Muscle layer of colon (tissue), 2 donors: ENCODE results near the gene GPHA2.

Experiments
- H3K27ac ChIP-seq: one replicate; pipeline ENCODE4 v1.7.0; 2013; ENCODE audit warnings: low read depth, mild to moderate bottlenecking, low read length, moderate library complexity
- H3K27me3 ChIP-seq, 2 donors: one replicate each; pipeline ENCODE4 v1.7.0; 2013; ENCODE audit warnings: low read length in 2 of 2, mild to moderate bottlenecking in 2 of 2; ENCODE audit not compliant: insufficient read depth in 2 of 2, control insufficient read depth in 1 of 2
- H3K36me3 ChIP-seq: one replicate; pipeline ENCODE4 v1.7.0; 2013; ENCODE audit warnings: mild to moderate bottlenecking, low read length; ENCODE audit not compliant: insufficient read depth
- H3K4me1 ChIP-seq: one replicate; pipeline ENCODE4 v1.7.0; 2013; ENCODE audit warnings: mild to moderate bottlenecking, low read length; ENCODE audit not compliant: insufficient read depth
- H3K4me3 ChIP-seq, 2 donors: one replicate each; pipeline ENCODE4 v1.7.0; 2013; ENCODE audit warnings: low read length in 2 of 2, low read depth in 1 of 2, mild to moderate bottlenecking in 1 of 2, moderate library complexity in 1 of 2
- H3K9ac ChIP-seq: one replicate; pipeline ENCODE4 v1.7.0; 2013; ENCODE audit warnings: low read length
- H3K9me3 ChIP-seq: one replicate; pipeline ENCODE4 v1.7.0; 2013; ENCODE audit warnings: mild to moderate bottlenecking, low read length
- donor health status: abdominal sarcoma.
- donor health status: Adenocarcinoma of cecum.

The GPHA2 gene

DNA sequence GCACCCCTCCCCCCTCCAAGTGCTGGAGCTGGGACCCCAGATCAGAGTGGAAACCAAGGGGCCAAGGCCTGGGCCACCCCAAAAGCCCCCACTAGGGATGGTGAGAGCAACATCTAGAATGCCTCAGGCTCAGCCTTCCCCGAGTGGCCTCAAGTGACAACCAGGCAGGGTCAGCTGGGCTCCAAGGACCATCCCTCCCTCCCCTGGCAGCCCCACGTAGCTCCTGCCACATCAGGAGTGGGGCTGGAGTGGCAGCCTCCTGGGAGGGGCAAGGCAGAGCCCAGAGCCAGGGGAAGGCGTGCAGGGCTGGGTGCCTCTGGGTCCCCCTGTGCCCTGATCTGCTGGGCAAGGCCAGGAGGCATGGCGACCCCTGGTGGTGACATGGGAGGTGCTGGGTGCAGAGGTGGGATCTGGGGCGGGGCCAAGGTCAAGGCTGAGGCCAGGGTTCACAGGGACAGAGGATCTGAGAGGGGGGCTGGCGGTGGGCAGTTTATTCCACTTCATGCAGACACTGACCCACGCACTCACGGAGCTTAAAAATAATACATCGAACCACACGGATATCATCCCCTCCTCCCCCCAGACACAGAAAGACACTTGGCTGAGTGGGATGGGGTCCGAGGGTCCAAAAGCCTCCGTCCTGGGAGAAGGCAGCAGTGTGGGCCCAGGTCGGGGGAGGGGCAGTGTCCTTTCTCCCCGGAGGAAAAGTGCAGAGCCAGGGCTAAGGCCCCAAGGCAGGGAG, 41.5 kb downstream of the GPHA2 start:
- no peaks in the 10 kb centered on the region for H3K27me3 ChIP-seq
- H3K9ac ChIP-seq = no peak overlapping the region
- H3K9me3 ChIP-seq = no peaks in the 10 kb centered on the region
- H3K4me1 ChIP-seq = no peaks in the 10 kb centered on the region
- H3K4me3 ChIP-seq = no peak overlapping the region
- H3K36me3 ChIP-seq = no peaks in the 10 kb centered on the region
- no peak overlapping the region for H3K27ac ChIP-seq

DNA sequence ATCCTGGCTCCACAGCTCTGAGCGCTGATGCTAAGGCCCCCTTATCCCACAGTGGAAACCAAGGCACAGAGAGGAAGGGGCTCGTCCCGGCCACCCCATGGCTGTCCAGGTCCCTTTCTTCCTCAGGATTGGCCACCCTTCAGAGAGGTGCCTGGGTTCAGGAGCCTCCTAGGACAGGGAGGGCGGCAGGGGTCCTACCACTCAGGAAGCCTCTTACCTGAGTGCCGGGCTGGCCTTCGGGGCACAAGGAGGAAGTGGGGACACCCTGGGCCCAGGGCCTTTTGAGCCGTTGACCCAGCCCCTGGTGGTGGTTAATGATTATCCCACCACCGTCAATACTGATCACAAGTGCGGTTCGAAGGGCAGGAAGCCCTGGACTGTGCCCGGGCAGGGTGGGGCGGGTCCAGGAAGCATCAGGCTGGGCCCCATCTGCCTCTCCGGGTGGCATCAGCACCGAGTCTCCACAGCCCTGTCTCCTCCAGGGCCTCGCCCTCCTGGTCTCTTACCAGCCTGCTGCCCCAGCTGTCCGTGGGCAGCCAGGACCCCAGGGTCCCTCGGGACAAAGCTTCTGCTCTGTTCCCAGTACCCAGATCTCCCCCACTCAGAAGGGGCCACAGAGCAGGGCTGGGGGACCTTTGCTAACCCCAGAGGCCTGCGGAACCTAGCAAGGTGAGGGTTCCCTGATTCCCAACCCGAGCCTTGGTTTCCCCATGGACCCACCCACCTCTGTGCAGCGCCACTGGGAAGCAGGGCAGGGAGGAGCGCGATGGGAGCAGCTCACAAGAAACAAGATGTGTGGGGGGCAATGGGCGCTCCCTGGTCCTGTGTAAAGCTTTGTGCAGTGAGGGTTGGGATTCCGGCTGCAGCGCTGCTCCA, 42.3 kb downstream of the GPHA2 start:
- Histone ChIP-seq H3K9ac (no peak overlapping the region), H3K36me3 (no peaks in the 10 kb centered on the region), H3K9me3 (no peaks in the 10 kb centered on the region), H3K4me3 (no peak overlapping the region), H3K27me3 (no peaks in the 10 kb centered on the region), H3K27ac (no peak overlapping the region), H3K4me1 (no peaks in the 10 kb centered on the region)

DNA sequence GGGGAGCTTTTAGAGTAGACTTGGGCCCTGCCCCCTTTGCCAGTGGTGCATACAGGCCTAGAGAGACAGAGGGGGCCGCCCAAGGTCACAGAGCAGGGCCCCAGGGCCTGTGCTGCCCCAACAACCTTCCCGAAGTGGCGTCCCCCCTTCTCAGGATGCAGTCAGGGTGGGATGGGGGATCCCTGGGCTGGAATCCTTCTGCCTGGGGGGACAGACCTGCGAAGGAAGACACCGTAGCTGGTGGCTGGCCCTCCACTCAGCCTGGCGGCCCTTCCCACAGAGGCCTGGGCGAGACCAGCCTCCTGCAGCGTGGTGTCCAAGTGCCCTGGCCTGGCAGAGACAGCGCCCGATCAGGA, 42.9 kb downstream of the GPHA2 start:
- Histone ChIP-seq H3K9me3 (no peaks in the 10 kb centered on the region), H3K4me1 (peaks cover 4% of the 10 kb centered on the region), H3K27me3 (no peaks in the 10 kb centered on the region), H3K9ac (no peak overlapping the region), H3K36me3 (no peaks in the 10 kb centered on the region), H3K27ac (no peak overlapping the region), H3K4me3 (no peak overlapping the region)

DNA sequence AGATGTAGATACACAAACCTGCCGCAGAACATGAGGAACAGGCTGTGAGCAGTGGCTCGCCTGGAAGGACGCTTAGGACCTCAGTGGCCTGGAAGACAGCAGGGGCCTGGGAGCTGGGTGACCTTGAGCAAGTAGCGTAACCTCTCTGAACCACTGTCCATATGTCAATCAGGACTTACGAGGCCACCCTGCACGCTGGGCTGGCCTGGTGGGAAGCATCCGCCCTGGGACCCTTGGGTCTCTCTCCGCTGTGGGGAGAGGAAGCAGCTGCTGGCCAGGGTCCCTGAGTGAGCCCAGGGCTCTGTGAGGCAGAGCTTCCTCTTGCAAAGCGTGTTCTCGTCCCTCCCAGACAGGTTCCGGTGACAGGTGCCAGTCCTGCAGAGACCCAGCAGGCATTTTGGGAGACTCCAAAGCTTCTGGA, 43.3 kb downstream of the GPHA2 start:
- H3K9me3 ChIP-seq = no peaks in the 10 kb centered on the region
- no peaks in the 10 kb centered on the region for H3K27me3 ChIP-seq
- no peaks in the 10 kb centered on the region for H3K36me3 ChIP-seq
- no peak overlapping the region for H3K4me3 ChIP-seq
- H3K27ac ChIP-seq = no peak overlapping the region
- peaks cover 7% of the 10 kb centered on the region for H3K4me1 ChIP-seq
- H3K9ac ChIP-seq = no peak overlapping the region

DNA sequence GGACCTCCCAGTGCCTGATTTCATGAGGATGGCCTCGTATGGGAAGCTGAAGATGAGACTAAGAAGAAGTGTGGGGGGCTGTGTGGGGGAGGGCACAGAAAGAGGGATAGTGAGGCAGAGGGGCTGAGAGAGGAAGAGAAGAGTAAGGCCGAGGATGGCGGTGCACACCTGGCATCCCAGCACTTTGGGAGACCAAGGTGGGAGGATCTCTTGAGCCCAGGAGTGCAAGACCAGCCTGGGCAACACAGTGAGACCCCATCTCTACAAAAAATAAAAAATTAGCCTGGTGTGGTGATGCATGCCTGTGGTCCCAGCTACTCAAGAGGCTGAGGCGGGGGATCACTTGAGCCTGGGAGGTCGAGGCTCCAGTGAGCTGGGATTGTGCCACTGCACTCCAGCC, 43.8 kb downstream of the GPHA2 start:
- peaks cover 10% of the 10 kb centered on the region for H3K4me1 ChIP-seq
- H3K9ac ChIP-seq = no peak overlapping the region
- H3K36me3 ChIP-seq = no peaks in the 10 kb centered on the region
- no peaks in the 10 kb centered on the region for H3K9me3 ChIP-seq
- H3K27me3 ChIP-seq = no peaks in the 10 kb centered on the region
- no peak overlapping the region for H3K4me3 ChIP-seq
- H3K27ac ChIP-seq = no peak overlapping the region

DNA sequence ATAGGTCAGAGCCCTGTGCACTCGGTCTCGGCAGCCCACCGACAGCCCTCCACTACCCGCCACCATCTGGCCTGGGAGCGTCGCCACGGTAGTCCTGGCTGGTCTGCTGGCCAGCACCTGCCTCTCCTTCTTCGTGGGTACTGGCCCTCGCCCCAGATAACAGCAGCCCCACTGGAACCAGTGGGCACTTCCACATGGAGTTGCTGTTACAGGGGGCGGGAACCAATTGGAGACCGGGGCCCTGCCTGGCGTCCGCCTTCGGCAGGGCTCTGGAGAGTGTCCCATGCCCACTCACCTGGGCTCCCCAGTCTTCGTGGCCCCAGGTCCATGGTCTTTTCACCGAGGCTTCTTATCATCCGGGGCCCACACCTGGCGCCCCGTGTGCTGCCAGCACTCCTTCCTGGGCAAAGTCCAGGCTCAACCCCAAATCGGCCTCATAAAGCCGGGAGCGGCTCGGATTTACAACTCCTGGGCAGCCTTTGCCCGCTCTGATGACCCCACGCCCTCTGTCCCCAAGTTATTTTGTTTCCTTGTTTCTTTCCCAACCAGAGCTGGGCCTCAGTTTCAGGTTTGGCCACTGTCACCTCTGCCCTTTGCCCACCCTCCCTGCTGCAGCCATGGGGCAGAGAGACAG, 44.4 kb downstream of the GPHA2 start:
- Histone ChIP-seq H3K9ac (no peak overlapping the region), H3K27ac (no peak overlapping the region), H3K9me3 (no peaks in the 10 kb centered on the region), H3K4me1 (peaks cover 10% of the 10 kb centered on the region), H3K36me3 (no peaks in the 10 kb centered on the region), H3K4me3 (no peak overlapping the region), H3K27me3 (no peaks in the 10 kb centered on the region)

DNA sequence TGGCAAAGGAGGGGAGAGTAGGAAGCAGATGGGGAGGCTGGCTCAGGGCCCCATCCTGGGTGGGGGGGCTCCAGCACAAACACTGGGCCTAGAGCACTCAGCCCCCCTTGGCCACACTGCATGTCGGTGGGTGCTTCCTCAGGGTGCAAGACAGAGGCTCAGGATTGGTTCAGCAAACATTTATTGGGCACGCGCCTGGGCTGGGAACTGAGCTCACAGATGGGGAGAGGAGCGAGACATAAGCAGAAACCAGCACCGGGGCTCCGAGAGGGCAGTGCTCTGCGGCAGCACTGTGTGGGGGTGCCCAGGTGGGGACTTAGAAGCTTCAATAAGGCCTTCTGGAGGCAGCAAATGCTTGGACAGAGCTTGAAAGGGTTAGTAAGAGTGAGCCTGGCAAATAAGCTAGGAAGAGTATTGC, 45.2 kb downstream of the GPHA2 start:
- Histone ChIP-seq H3K27ac (no peak overlapping the region), H3K36me3 (no peaks in the 10 kb centered on the region), H3K4me3 (no peak overlapping the region), H3K27me3 (no peaks in the 10 kb centered on the region), H3K4me1 (peaks cover 10% of the 10 kb centered on the region), H3K9ac (no peak overlapping the region), H3K9me3 (no peaks in the 10 kb centered on the region)

DNA sequence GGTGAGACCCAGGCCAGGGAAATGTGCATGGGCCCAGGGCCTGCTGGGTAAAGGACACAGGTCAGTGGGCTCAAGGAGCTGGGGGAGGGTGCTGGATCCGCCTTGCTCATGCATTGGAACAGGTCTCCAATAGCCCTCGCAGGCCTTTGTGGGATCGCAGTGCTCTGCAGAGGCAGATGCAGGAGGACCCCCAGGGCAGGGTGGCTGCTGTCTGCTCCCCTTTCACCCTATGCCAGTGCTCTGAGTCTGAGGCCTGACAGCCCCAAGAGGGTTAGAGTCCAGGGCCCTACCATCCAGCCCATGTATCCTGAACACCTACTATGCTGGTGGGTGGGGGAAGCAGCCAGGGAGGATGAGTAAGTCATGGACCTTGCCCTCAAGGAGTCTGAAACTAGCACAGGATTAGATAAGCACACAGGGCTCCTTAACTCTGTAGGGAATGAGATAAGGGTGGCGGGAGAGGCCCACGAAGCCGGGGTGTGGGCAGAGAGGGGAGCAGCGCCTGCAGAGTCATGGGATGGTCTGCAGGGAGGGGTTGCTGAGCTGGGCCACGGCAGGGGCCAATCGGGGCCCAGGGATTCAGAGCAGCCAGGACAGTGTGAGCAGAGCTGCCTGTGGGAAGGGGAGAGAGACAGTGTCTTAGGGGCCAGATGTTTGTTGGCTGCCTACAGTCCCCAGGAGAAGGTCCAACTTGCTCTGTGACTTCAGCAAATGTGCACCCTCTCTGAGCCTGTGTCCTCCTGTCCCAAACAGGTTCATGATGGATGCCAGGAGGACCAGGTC, 46.8 kb downstream of the GPHA2 start:
- Histone ChIP-seq H3K4me1 (peaks cover 10% of the 10 kb centered on the region), H3K27me3 (no peaks in the 10 kb centered on the region), H3K36me3 (no peaks in the 10 kb centered on the region), H3K9me3 (no peaks in the 10 kb centered on the region), H3K9ac (no peak overlapping the region), H3K27ac (no peak overlapping the region), H3K4me3 (no peak overlapping the region)

DNA sequence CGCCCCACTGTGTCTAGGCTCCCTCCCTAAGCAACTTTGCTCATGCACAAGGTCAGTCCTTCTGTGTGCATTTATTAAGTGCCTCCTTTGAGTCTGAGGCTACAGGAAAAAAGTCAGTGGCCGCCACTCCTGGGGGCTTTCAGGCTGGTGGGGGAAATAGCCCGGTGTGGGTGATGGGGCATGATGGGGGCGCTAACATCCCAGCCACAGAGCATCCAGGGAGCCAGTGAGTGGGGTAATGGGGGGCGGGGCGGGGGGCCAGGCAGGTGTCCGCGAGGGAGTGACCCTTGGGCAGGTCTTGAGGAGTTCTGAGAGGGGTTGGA, 47.3 kb downstream of the GPHA2 start:
- H3K27me3 ChIP-seq = no peaks in the 10 kb centered on the region
- no peaks in the 10 kb centered on the region for H3K9me3 ChIP-seq
- peak overlapping the region in 1 of 2 donors; percentile 70 for H3K4me3 ChIP-seq
- H3K4me1 ChIP-seq = peaks cover 10% of the 10 kb centered on the region
- H3K36me3 ChIP-seq = no peaks in the 10 kb centered on the region
- H3K27ac ChIP-seq = no peak overlapping the region
- peak overlapping the region; percentile 27 for H3K9ac ChIP-seq

DNA sequence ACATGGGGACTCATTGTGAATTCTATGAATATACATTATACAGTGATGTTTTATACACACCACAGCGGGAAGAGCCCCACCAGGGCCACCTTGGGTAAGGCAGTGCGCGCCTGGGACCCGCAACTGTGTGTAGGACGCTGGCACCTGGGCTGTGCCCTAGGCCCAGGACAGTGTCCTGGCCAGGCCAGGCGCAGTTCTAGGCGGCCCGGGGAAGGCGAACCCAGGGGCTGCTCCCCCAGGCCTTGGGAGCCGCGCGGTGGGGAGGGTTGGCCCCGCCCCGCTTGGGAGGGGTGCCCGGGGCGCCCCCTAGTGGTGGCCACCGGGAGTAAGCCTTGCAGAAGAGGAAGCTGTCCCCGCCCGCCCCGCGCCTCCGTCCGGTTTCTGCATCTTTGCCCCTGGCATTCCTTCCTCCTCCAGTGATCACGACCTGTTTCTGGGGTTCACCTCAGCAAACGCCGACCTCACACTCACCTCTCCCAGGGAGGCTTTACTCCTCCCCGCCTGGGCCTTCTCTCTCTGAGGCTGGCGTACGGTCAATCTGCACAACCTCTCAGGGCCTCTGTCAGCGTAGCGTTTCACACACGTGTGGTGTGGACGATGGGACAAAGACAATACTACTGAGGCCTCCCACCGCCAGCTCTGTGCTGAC, 47.8 kb downstream of the GPHA2 start:
- H3K27me3 ChIP-seq = no peaks in the 10 kb centered on the region
- no peaks in the 10 kb centered on the region for H3K9me3 ChIP-seq
- peak overlapping the region; percentile 24 to 70 for H3K4me3 ChIP-seq
- H3K9ac ChIP-seq = peak overlapping the region; percentile 53
- peak overlapping the region; percentile 37 for H3K27ac ChIP-seq
- H3K4me1 ChIP-seq = peaks cover 10% of the 10 kb centered on the region
- H3K36me3 ChIP-seq = no peaks in the 10 kb centered on the region
